Activated naive CD8-positive, alpha-beta T cell treated with anti-CD3 and anti-CD28 coated beads, Interleukin-2, amount 10 ng/mL, durations not matched to agents 7 days and 5 days (primary cell): ENCODE measurements around the gene FAT2. TPM values are rescaled to one million over a fixed set of nuclear protein-coding genes. Genes with fewer than 3 reads are reported as not detected.
A peak's percentile ranks its signal among the peaks of the same experiment; 100 is the strongest.
"Not testable (repeated sequence)": the region's sequence is repeated elsewhere in the genome, so short reads cannot be mapped to it uniquely, and the experiment has no call there.

ENCODE experiments used
- ATAC-seq: fragments of 150-1000 bp; cut with Tn5 transposase; one replicate; pipeline ENCODE4 v1.10.0; 2021; ENCODE audit warnings: low read depth, moderate library complexity
- POLR2A ChIA-PET: fragments of 350-600 bp; sonication (Branson Sonifier 250); formaldehyde crosslinking; loops from one replicate; lab custom pipeline; 2021; ENCODE audit warnings: antibody characterized with exemption; lab: Charles Lee
- DNase-seq: peaks from one replicate; pipeline ENCODE4 v3.0.0; 2021
- H3K27ac Mint-ChIP-seq: one replicate; pipeline ENCODE4 v1.8.0; 2022; ENCODE audit warnings: mild to moderate bottlenecking, mixed read lengths
- H3K27me3 Mint-ChIP-seq: one replicate; pipeline ENCODE4 v1.8.0; 2022; ENCODE audit warnings: mild to moderate bottlenecking, moderate library complexity, mixed read lengths
- H3K36me3 Mint-ChIP-seq: one replicate; pipeline ENCODE4 v1.8.0; 2021; ENCODE audit warnings: mild to moderate bottlenecking, mixed read lengths
- H3K4me1 Mint-ChIP-seq: one replicate; pipeline ENCODE4 v1.8.0; 2021; ENCODE audit warnings: mixed read lengths
- H3K4me3 Mint-ChIP-seq: one replicate; pipeline ENCODE4 v1.8.0; 2022; ENCODE audit warnings: mild to moderate bottlenecking, moderate library complexity, mixed read lengths
- H3K9me3 Mint-ChIP-seq: one replicate; pipeline ENCODE4 v1.8.0; 2021; ENCODE audit warnings: mixed read lengths
- total RNA-seq, 2 experiments: library from RNA; stranded (reverse); gene quantifications; one replicate each; pipeline ENCODE4 v1.2.3, GENCODE V29; 2021

The FAT2 gene
- total RNA-seq, 2 experiments from 2014 or later: not detected

DNA sequence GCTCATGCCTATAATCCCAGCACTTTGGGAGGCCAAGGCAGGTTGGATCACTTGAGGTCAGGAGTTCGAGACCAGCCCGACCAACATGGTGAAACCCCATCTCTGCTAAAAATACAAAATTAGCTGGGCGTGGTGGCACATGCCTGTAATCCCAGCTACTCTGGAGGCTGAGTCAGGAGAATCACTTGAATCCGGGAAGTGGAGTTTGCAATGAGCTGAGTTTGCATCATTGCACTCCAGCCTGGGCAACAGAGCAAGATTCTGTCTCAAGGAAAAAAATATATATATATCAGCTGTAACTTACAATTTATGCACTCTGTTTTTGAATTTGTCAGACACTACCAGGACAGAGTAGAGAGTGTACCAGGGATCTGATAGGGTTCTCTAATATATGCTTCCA, 5.8 kb downstream of the FAT2 start:
- not testable (repeated sequence) for H3K9me3 Mint-ChIP-seq, DNase-seq, H3K27me3 Mint-ChIP-seq, H3K4me1 Mint-ChIP-seq, ATAC-seq, H3K4me3 Mint-ChIP-seq, H3K27ac Mint-ChIP-seq, H3K36me3 Mint-ChIP-seq
- POLR2A ChIA-PET: interaction anchor here (0.6 kb wide), 1 partner anchor 165 kb away, joined by 5 read pairs; no protein-coding TSS in a partner anchor

DNA sequence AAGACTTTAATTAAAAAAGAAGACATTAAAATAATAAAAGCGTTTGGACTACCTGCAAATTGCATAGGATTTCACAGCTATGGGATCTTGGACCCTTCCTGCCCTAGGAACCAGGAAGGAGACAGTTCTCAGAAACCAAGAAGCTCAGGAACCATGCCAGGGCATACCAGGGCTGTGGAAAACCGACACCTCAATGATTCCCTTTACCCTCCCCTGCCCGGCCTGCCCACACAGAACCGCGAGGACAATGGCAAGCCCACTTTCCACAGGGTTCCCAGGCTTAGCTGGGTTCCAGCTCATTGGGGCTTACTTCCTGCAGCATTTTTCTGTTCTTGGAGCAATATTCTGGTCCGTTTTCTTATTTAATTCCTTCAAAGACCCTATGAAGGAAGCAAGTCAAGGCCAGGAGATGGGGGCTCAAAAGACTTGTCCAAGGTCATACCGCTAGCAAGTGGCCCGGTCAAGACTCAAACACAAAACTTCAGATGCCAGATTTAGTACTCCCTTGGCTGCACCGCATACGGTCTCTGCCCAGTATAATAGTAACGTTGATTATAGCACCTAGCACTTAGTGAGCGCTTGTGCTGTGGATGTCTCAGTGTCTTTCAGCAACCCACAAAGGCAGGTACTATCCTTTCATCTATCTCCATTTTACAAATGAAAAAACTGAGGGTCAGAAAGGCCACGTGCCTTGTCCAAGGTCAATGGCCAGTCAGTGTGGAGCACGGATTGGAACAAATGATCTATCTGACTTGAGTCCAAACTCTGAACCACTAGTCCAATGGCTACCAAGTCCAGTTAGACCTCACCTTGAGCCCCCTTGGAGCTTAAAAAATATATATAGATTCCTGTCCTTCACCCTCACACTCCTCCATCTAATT, 6.8 kb downstream of the FAT2 start:
- Mint-ChIP-seq H3K36me3 (no peaks in the 10 kb centered on the region), H3K4me1 (no peaks in the 10 kb centered on the region), H3K9me3 (no peaks in the 10 kb centered on the region), H3K27ac (no peak overlapping the region), H3K4me3 (no peak overlapping the region), H3K27me3 (no peaks in the 10 kb centered on the region)
- DNase-seq (no peak), ATAC-seq (no peak)
- POLR2A ChIA-PET: no interaction called here

DNA sequence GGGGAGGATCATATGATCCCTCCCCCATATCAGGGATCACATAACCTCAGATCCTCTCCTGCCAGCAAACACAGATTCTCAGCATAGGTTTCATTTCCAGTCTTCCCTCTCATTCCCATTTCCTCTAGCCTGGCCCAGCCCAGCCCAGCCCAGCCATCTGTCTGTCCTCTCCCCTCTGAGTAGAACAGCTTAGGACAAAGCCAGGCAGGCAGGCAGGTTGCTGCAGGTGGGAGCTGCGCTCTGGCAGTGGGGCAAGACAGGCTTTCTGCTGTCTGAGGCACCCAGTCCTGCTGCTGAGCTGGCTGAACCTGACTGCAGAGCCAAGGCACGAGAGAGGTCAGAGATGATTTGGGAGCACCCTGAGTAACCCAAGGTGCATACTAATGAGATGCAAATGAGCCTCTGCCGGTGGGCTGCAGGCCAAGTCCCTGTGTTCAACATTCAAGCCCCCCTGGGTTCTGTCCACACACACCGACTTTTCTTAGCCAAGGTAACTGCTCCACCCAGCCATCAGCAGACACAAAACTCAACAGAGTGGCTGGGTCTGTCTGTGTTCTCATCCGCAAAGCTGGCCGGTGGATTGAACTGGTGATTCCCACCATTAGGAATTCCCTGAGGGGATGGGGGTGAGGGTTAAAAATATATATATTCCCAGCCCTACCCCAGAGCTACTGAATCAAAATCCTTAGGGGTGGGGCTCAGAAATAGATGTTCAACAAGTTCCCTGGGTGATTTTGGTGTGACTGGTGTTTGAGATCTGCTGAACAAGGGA, 9.1 kb downstream of the FAT2 start:
- no peaks in the 10 kb centered on the region for H3K27me3 Mint-ChIP-seq
- H3K9me3 Mint-ChIP-seq: no peaks in the 10 kb centered on the region
- ATAC-seq (no peak), DNase-seq (no peak)
- no peak overlapping the region for H3K27ac Mint-ChIP-seq
- POLR2A ChIA-PET: no interaction called here
- H3K4me1 Mint-ChIP-seq: peaks cover 8% of the 10 kb centered on the region
- H3K4me3 Mint-ChIP-seq: no peak overlapping the region
- H3K36me3 Mint-ChIP-seq: no peaks in the 10 kb centered on the region

DNA sequence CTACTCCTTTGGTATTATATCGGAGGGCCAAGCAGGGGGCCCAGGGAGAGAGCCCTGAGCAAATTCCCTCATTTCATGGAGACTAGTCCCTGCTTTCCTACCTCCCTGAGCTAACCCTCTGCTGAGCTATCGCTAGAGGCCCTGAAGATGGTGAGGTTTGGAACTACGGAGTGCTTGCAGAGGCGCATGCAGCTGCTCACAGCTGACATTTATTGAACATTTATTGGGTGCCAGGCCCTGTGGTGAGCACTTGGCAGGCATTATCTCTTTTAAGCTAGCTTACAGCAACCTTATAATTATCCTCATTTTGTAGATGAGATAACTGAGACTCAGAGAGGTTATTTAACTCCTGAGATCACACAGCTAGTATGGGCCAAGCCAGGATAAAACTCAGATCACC, 9.8 kb downstream of the FAT2 start:
- ATAC-seq: no peak
- Mint-ChIP-seq H3K9me3 (no peaks in the 10 kb centered on the region), H3K27ac (no peak overlapping the region), H3K36me3 (no peaks in the 10 kb centered on the region), H3K4me1 (peaks cover 8% of the 10 kb centered on the region), H3K4me3 (no peak overlapping the region), H3K27me3 (no peaks in the 10 kb centered on the region)
- POLR2A ChIA-PET: no interaction called here
- DNase-seq: no peak

DNA sequence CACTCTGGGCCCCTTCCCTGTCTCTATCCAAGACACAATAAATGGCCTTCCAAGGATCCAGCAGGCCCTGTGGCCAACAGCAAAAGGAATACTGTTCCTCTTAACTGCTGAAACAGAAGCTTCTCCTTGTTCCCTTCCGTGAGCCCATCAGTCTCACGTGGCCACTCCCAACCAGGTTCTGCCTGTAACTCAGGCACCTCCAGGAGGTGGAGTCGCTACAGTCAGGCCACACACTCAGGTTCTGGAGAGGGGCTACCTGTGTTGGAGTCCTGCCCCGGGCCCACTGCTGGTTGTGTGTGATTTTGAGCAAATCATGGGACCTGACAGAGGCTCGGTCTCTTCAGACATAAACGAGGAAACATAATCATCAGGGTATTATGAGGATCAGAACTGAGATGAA, 10.3 kb downstream of the FAT2 start:
- ATAC-seq (no peak), DNase-seq (no peak)
- POLR2A ChIA-PET: no interaction called here
- no peak overlapping the region for H3K27ac Mint-ChIP-seq
- peaks cover 8% of the 10 kb centered on the region for H3K4me1 Mint-ChIP-seq
- no peaks in the 10 kb centered on the region for H3K27me3 Mint-ChIP-seq
- no peaks in the 10 kb centered on the region for H3K9me3 Mint-ChIP-seq
- no peak overlapping the region for H3K4me3 Mint-ChIP-seq
- H3K36me3 Mint-ChIP-seq: no peaks in the 10 kb centered on the region

DNA sequence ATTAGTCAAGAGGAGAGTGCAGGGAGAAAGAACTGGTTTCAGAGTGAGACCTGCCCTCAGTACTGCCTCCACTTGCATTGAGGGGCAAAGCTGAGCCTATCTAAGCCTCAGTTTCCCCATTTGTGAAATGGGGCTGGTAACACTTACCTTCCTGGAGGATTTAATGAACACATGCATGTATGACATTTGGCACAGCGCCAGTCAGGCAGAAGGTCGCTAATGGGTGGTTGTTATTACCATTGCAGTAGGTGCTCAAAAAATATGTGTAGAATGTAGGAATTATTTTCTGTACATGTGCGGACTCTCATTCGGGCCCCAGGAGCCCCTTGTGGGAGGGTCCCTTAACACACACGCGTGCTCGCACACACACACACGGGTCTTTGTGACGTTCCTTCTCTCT, 10.9 kb downstream of the FAT2 start:
- POLR2A ChIA-PET: no interaction called here
- Mint-ChIP-seq H3K9me3 (no peaks in the 10 kb centered on the region), H3K27me3 (no peaks in the 10 kb centered on the region), H3K27ac (no peak overlapping the region), H3K4me1 (peaks cover 8% of the 10 kb centered on the region), H3K36me3 (no peaks in the 10 kb centered on the region), H3K4me3 (no peak overlapping the region)
- ATAC-seq (no peak), DNase-seq (no peak)

DNA sequence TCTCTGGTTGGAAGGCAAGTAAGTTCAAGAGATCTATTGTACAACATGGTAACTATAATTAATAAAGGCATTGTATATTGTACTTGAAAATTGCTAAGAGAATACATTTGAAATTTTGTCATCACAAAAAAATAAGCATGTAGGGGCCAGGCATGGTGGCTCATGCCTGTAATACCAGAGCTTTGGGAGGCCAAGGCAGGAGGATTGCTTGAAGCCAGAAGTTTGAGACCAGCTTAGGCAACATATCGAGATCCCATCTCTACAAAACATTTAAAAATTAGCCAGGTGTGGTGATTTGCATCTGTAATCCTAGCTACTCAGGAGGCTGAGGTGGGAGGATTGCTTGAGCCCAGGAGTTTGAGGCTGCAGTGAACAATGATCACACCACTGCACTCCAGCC, 12.0 kb downstream of the FAT2 start:
- H3K4me3 Mint-ChIP-seq, POLR2A ChIA-PET, H3K9me3 Mint-ChIP-seq, H3K27me3 Mint-ChIP-seq, H3K27ac Mint-ChIP-seq, DNase-seq, H3K36me3 Mint-ChIP-seq, ATAC-seq, H3K4me1 Mint-ChIP-seq: not testable (repeated sequence)

DNA sequence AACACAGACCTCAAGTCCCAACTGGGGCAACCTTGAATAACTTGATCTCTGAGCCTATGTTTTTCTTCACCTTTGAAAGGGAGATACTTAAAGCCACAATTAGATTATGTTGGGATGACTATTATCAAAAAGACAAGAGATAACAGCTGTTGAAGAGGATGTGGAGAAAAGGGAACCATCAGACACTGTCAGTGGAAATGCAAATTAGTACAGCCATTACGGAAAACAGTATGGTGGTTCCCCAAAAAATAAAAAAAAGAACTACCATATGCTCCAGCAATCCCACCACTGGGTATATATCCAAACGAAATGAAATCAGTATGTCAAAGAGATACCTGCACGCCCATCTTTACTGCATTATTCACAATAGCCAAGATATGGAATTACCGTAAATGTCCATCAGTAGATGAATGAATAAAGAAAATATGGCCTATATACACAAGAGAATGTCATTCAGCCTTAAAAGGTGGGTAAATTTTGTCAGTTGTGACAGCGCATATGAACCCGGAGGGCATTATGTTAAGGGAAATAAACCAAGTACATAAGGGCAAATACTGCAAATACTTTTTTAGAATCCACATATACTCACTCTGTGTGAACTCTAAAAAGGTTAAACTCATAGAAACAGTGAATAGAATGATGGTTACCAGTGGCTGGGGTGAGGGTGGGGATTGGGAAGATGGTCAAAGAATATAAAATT, 12.7 kb downstream of the FAT2 start:
- H3K4me3 Mint-ChIP-seq: no peak overlapping the region
- H3K9me3 Mint-ChIP-seq: no peaks in the 10 kb centered on the region
- ATAC-seq: no peak
- no peak overlapping the region for H3K27ac Mint-ChIP-seq
- POLR2A ChIA-PET: no interaction called here
- no peak for DNase-seq
- no peaks in the 10 kb centered on the region for H3K36me3 Mint-ChIP-seq
- peaks cover 8% of the 10 kb centered on the region for H3K4me1 Mint-ChIP-seq
- H3K27me3 Mint-ChIP-seq: no peaks in the 10 kb centered on the region

DNA sequence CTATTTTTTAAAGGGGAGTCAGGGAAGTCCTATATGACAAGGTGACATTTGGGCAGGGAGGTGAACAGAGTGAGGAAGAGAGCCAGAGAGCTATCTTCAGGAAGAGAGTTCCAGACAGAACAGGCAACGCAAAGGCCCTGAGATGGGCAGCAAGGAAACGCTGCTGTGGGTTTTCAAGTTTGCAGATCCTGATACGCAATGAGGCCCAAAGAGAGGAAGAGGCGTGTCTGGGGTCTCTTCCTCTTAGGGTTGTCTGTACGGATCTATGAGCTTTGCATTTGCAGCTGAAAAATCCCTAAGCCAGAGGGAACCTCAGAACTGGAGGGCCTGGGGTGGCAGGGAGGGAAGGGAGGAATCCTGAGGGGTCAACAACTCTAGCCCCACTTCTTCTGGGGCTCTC, 13.6 kb downstream of the FAT2 start:
- ATAC-seq: peak; percentile 58
- DNase-seq: no peak
- Mint-ChIP-seq H3K4me3 (peak overlapping the region; percentile 18), H3K36me3 (no peaks in the 10 kb centered on the region), H3K27ac (peak overlapping the region; percentile 1), H3K9me3 (no peaks in the 10 kb centered on the region), H3K27me3 (no peaks in the 10 kb centered on the region), H3K4me1 (peaks cover 8% of the 10 kb centered on the region)
- POLR2A ChIA-PET: no interaction called here

DNA sequence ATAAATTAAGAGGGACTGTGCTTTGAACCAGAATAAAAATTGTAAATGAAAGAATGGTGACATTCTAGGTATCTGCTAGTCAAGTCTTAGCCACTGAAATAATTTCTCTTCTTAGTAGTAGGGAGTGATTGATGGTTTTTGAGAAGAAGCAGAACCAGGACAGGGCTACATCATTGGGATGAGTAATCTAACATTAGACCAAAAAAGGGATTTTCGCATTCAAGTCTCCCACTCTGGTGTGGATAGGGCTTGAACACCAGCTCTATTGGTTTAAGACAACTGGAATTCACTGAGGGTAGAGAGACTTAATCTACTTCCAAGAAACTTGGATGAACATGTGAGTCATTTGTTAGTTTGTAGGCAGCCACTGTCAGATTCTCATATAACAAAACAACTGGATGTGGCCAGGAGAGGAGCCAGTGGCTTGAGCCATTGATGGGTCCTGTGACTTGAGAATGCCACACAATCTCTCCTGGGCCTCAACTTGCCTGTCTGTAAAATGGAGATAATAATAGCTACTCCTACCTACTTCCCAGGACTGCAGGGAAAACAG, 16.6 kb downstream of the FAT2 start:
- no peak for DNase-seq
- ATAC-seq: no peak
- H3K4me1 Mint-ChIP-seq: peaks cover 8% of the 10 kb centered on the region
- POLR2A ChIA-PET: no interaction called here
- H3K9me3 Mint-ChIP-seq: no peaks in the 10 kb centered on the region
- H3K27ac Mint-ChIP-seq: no peak overlapping the region
- no peaks in the 10 kb centered on the region for H3K36me3 Mint-ChIP-seq
- H3K27me3 Mint-ChIP-seq: no peaks in the 10 kb centered on the region
- H3K4me3 Mint-ChIP-seq: no peak overlapping the region

DNA sequence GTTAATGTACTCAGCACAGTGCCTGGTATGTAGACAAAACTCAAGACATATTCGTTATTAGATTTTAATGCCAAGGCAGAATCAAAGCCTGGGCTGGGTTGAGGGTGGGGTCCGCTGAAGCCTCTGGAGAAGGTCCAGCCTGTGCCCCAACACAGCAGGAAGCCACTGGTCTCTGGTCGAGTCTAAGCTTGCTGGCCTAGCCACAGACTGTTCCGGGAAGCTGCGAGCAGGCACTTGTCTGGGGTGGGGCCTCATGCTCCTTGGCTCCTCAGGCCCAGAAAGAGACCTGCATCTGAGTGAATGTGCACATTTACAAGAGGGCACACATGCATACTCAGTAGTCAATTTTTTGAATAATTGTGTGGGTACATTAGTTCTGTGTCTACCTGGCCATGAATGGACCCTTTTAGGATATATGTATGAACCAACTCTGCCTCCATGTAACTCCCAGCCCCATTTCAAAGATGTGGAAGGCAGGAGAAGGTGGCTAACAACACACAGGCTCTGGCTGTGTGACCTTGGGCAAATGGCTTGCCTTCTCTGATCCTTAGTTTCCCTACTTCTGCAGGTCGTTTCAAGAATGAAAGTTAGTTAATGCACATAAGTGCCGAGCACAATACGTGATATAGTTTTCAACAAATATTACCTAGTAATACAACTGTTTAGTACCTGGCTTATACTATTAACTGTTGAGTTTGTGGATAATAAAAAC, 18.3 kb downstream of the FAT2 start:
- ATAC-seq (no peak), DNase-seq (no peak)
- Mint-ChIP-seq H3K4me3 (no peak overlapping the region), H3K27ac (no peak overlapping the region), H3K4me1 (peaks cover 8% of the 10 kb centered on the region), H3K9me3 (no peaks in the 10 kb centered on the region), H3K36me3 (no peaks in the 10 kb centered on the region), H3K27me3 (peaks cover 3% of the 10 kb centered on the region)
- POLR2A ChIA-PET: no interaction called here

DNA sequence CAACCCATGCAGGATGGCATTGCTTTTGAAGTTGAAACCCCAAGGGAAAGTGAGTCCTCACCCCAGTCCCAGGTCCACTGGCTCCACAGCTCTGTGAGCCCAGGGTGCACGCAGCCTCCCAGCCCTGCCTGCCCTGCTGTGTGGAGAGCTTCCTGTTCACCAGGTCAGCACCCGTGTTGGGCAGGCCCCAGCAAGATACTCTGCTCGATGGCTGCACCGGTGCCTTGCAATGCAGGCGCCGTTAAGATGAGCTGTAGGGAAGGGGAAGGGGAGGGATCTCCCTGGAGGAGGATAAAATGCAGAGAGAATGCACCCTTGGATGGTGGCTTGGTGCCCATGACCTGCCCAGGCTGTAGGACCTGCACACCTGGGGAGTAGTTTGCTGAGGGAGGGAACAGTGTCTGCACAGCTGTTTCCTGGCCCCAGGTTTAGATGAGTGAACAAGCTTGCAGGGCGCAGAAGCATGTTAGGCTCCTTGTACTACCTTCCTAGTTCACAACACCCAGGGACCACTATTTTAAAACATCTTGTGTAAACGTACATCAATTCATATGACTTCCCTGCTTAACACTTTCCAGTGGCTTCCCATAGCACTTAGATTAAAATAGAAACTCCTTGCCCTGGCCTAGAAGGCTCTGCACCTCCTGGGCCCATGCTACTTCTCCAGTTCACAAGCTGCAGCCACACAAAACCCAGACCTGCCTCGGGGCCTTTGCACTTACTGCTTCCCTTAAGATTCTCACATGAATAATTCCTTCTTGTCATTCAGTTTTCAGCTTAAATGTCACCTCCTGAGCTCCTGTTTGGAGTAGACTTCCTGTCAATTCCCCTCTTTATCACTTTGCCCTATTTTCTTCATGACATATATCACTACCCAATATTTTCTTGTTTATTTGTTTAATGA, 19.6 kb downstream of the FAT2 start:
- peaks cover 3% of the 10 kb centered on the region for H3K27me3 Mint-ChIP-seq
- no peak overlapping the region for H3K27ac Mint-ChIP-seq
- ATAC-seq (no peak), DNase-seq (no peak)
- no peaks in the 10 kb centered on the region for H3K36me3 Mint-ChIP-seq
- no peak overlapping the region for H3K4me3 Mint-ChIP-seq
- H3K4me1 Mint-ChIP-seq: no peaks in the 10 kb centered on the region
- POLR2A ChIA-PET: no interaction called here
- H3K9me3 Mint-ChIP-seq: no peaks in the 10 kb centered on the region
